ENCODE results near the gene HMG20A. TPM values are rescaled to one million over a fixed set of nuclear protein-coding genes. Genes with fewer than 3 reads are reported as not detected.

HMG20A gene
- polyA plus RNA-seq, 2 donors, result 6.5 to 7.0 TPM

DNA sequence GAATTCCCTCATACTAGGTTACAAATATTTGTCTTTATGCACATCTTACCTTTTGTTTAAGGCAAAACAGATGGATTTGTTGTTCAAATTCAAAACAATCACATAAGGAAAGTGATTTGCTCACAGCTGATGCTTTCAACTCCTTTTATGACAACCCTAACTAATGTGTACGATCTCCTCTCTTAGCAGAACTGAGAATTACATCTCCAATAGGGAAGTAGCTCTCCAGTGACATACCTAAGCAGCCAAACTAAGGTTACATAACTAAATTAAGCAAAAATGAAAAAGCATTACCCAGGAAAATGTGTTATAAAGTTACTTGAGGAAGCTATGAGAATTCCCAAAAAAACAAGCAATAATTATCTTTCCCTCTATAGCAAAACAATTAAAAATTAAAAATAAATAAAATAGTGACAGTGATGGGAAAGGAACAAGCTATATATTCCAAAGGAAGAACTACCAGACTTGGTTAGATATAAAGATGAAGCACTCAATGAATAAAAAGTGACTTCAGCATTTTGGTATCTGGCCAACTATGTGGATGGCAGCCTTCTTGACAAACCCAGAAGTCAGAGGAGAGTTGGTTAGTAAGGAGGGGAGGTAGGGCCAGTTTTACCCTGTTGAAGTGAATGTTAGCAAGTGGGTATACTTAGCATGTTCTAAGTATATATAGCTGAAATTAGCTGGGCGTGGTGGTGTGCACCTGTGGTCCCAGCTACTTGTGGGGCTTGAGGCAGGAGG is 33.2 kb upstream of the HMG20A start:
- no peaks in the 10 kb centered on the region for H3K27me3 ChIP-seq (ENCODE audit: control insufficient read depth in 1 of 2, insufficient read depth in 2 of 2, low read length in 2 of 2)
- no peaks in the 10 kb centered on the region for H3K36me3 ChIP-seq (ENCODE audit: control insufficient read depth in 2 of 2, insufficient read depth in 2 of 2, low read length in 1 of 2)
- H3K9me3 ChIP-seq (ENCODE audit: control insufficient read depth in 2 of 2, insufficient read depth in 1 of 2, low read depth in 1 of 2, low read length in 1 of 2), result no peaks in the 10 kb centered on the region
- H3K4me1 ChIP-seq (ENCODE audit: control insufficient read depth in 2 of 2, insufficient read depth in 2 of 2, low read length in 1 of 2), result no peaks in the 10 kb centered on the region
- 93% methylated on average over 2 of the region's 2 CpGs for WGBS, 2 donors
- no peak overlapping the region for H3K27ac ChIP-seq (ENCODE audit: low read depth in 2 of 2, low read length in 1 of 2)
- H3K4me3 ChIP-seq (ENCODE audit: low read depth in 1 of 2, low read length in 2 of 2), result no peak overlapping the region

DNA sequence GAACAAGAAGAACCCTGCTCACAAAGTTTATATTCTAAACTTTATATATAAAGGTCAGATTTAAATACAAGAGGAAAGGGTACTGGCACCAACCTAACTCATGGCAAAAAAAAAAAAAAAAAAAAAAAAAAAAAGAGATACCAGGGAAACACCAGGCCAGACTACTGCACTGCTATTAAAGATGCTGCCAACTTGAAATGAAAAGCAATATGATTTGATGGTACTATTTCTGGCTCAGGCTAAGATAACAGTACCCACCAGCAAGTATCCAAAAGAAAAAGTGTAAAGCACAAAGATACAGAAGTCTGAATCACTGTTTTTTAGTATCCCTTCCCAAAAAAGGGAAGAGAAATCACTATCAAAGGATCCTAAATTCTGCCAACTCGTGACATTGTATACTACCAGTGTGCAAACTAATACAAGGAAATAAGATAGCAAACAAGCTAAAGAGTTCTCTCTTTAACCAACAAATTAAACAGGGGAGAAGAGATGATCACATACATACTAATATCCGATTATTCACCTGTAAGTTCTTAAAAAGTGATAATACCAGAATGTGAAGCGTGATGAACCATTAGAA is 29.2 kb upstream of the HMG20A start:
- Histone ChIP-seq H3K4me3 (ENCODE audit: low read depth in 1 of 2, low read length in 2 of 2) (no peak overlapping the region), H3K4me1 (ENCODE audit: control insufficient read depth in 2 of 2, insufficient read depth in 2 of 2, low read length in 1 of 2) (no peaks in the 10 kb centered on the region), H3K27ac (ENCODE audit: low read depth in 2 of 2, low read length in 1 of 2) (no peak overlapping the region), H3K27me3 (ENCODE audit: control insufficient read depth in 1 of 2, insufficient read depth in 2 of 2, low read length in 2 of 2) (no peaks in the 10 kb centered on the region), H3K36me3 (ENCODE audit: control insufficient read depth in 2 of 2, insufficient read depth in 2 of 2, low read length in 1 of 2) (no peaks in the 10 kb centered on the region), H3K9me3 (ENCODE audit: control insufficient read depth in 2 of 2, insufficient read depth in 1 of 2, low read depth in 1 of 2, low read length in 1 of 2) (no peaks in the 10 kb centered on the region)
- WGBS, 2 donors, result 89 to 92% methylated on average over 3 of the region's 3 CpGs

DNA sequence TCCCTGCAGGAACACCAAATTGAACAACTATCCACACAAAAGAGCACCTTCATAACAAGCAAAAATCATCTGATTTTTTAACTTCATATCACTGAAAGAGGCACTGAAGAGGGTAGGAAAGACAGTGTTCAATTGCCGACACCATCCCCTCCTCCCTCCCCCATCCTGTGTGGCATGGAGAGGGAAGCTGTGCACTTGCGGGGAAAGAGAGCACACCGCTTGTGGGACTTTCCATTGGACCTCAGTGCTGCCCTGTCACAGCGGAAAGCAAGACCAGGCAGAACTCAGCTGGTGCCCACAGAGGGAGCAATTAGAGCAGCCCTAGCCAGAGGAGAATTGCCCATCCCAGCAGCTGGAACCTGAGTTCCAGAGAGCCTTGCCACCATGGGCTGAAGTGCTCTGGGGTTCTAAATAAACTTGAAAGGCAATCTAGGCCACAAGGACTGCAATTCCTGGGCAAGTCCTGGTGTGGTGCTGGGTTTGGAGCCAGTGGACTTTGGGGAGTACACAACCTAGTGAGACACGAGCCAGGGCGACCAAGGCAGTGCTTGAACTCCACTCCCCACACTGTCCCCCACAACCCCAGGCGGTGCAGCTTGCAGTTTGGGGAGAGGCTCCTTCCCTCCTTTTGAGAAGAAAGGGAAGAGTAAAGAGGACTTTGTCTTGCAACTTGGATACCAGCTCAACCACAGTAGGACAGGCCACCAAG is 27.8 kb upstream of the HMG20A start:
- no peak overlapping the region for H3K4me3 ChIP-seq (ENCODE audit: low read depth in 1 of 2, low read length in 2 of 2)
- 92 to 97% methylated on average over 7 of the region's 7 CpGs for WGBS, 2 donors
- H3K27me3 ChIP-seq (ENCODE audit: control insufficient read depth in 1 of 2, insufficient read depth in 2 of 2, low read length in 2 of 2), result no peaks in the 10 kb centered on the region
- H3K27ac ChIP-seq (ENCODE audit: low read depth in 2 of 2, low read length in 1 of 2), result no peak overlapping the region
- no peaks in the 10 kb centered on the region for H3K36me3 ChIP-seq (ENCODE audit: control insufficient read depth in 2 of 2, insufficient read depth in 2 of 2, low read length in 1 of 2)
- H3K4me1 ChIP-seq (ENCODE audit: control insufficient read depth in 2 of 2, insufficient read depth in 2 of 2, low read length in 1 of 2), result no peaks in the 10 kb centered on the region
- H3K9me3 ChIP-seq (ENCODE audit: control insufficient read depth in 2 of 2, insufficient read depth in 1 of 2, low read depth in 1 of 2, low read length in 1 of 2), result no peaks in the 10 kb centered on the region

DNA sequence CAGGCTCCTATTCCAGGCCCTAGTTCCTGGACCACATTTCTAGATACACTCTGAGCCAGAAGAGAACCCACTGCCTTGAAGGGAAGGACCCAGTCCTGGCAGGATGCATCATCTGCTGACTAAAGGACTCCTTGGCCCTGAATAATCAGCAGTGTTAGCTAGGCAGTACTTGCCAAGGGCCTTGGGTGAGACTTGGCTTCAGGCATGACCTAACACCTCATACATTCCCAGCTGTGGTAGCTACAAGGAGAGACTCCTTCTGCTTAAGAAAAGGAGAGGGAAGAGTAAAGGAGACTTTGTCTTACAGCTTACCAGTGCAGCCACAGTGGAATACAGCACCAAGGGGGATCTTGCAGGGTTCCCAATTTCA is 27.2 kb upstream of the HMG20A start:
- no peaks in the 10 kb centered on the region for H3K9me3 ChIP-seq (ENCODE audit: control insufficient read depth in 2 of 2, insufficient read depth in 1 of 2, low read depth in 1 of 2, low read length in 1 of 2)
- no peaks in the 10 kb centered on the region for H3K36me3 ChIP-seq (ENCODE audit: control insufficient read depth in 2 of 2, insufficient read depth in 2 of 2, low read length in 1 of 2)
- H3K27me3 ChIP-seq (ENCODE audit: control insufficient read depth in 1 of 2, insufficient read depth in 2 of 2, low read length in 2 of 2), result no peaks in the 10 kb centered on the region
- no peak overlapping the region for H3K4me3 ChIP-seq (ENCODE audit: low read depth in 1 of 2, low read length in 2 of 2)
- H3K27ac ChIP-seq (ENCODE audit: low read depth in 2 of 2, low read length in 1 of 2), result no peak overlapping the region
- no peaks in the 10 kb centered on the region for H3K4me1 ChIP-seq (ENCODE audit: control insufficient read depth in 2 of 2, insufficient read depth in 2 of 2, low read length in 1 of 2)

DNA sequence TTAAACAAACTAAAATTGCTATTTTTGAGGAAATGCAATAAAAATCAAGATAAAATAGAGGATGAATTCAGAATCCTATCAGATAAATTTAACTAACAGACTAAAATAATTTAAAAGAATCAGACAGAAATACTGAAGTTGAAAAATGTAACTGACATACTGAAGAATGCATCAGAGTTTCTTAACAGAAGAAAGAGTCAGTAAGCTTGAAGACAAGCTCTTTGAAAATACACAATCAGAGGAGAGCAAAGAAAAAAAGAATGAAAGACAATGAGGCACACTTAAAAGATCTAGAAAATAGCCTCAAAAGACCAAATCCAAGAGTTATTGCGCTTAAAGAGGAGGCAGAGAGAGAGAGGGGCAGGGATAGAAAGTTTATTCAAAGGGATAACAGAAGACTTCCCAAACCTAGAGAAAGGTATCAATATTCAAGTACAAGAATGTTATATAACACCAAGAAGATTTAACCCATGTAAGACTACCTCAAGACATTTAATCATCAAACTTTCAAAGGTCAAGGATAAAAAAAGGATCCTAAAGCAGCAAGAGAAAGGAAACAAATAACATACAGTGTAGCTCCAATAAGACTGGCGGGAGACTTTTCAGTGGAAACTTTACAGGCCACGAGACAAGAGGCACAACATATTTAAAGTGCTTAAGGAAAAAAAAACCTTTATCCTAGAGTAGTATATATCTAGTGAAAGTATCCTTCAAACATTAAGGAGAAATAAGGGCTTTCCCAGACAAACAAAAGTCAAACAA is 25.5 kb upstream of the HMG20A start:
- 97% methylated on average over 3 of the region's 3 CpGs for WGBS, 2 donors
- H3K9me3 ChIP-seq (ENCODE audit: control insufficient read depth in 2 of 2, insufficient read depth in 1 of 2, low read depth in 1 of 2, low read length in 1 of 2), result no peaks in the 10 kb centered on the region
- H3K36me3 ChIP-seq (ENCODE audit: control insufficient read depth in 2 of 2, insufficient read depth in 2 of 2, low read length in 1 of 2), result no peaks in the 10 kb centered on the region
- H3K27ac ChIP-seq (ENCODE audit: low read depth in 2 of 2, low read length in 1 of 2), result no peak overlapping the region
- no peak overlapping the region for H3K4me3 ChIP-seq (ENCODE audit: low read depth in 1 of 2, low read length in 2 of 2)
- no peaks in the 10 kb centered on the region for H3K4me1 ChIP-seq (ENCODE audit: control insufficient read depth in 2 of 2, insufficient read depth in 2 of 2, low read length in 1 of 2)
- H3K27me3 ChIP-seq (ENCODE audit: control insufficient read depth in 1 of 2, insufficient read depth in 2 of 2, low read length in 2 of 2), result no peaks in the 10 kb centered on the region

GRCh38 chr15:77396692-77397091 is 24.0 kb upstream of the HMG20A start:
- Histone ChIP-seq H3K9me3 (ENCODE audit: control insufficient read depth in 2 of 2, insufficient read depth in 1 of 2, low read depth in 1 of 2, low read length in 1 of 2) (no peaks in the 10 kb centered on the region), H3K4me3 (ENCODE audit: low read depth in 1 of 2, low read length in 2 of 2) (no peak overlapping the region), H3K36me3 (ENCODE audit: control insufficient read depth in 2 of 2, insufficient read depth in 2 of 2, low read length in 1 of 2) (no peaks in the 10 kb centered on the region), H3K4me1 (ENCODE audit: control insufficient read depth in 2 of 2, insufficient read depth in 2 of 2, low read length in 1 of 2) (no peaks in the 10 kb centered on the region), H3K27me3 (ENCODE audit: control insufficient read depth in 1 of 2, insufficient read depth in 2 of 2, low read length in 2 of 2) (no peaks in the 10 kb centered on the region), H3K27ac (ENCODE audit: low read depth in 2 of 2, low read length in 1 of 2) (no peak overlapping the region)
- 90 to 91% methylated on average over 1 of the region's 1 CpG for WGBS, 2 donors

DNA sequence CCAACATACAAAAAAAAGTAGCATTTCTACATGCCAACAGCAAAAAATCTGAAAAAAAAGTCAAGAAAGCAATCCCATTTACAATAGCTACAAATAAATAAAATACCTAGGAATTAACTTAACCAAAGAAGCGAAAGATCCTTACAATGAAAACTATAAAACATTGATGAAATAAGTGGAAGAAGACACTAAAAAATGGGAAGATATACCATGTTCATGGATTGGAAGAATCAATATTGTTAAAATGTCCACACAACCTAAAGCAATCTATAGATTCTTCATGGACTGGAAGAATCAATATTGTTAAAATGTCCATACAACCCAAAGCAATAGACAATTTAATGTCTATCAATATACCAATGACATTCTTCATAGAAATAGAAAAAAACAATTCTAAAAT is 21.8 kb upstream of the HMG20A start:
- Histone ChIP-seq H3K27ac (ENCODE audit: low read depth in 2 of 2, low read length in 1 of 2) (no peak overlapping the region), H3K36me3 (ENCODE audit: control insufficient read depth in 2 of 2, insufficient read depth in 2 of 2, low read length in 1 of 2) (no peaks in the 10 kb centered on the region), H3K4me3 (ENCODE audit: low read depth in 1 of 2, low read length in 2 of 2) (no peak overlapping the region), H3K9me3 (ENCODE audit: control insufficient read depth in 2 of 2, insufficient read depth in 1 of 2, low read depth in 1 of 2, low read length in 1 of 2) (no peaks in the 10 kb centered on the region), H3K4me1 (ENCODE audit: control insufficient read depth in 2 of 2, insufficient read depth in 2 of 2, low read length in 1 of 2) (no peaks in the 10 kb centered on the region), H3K27me3 (ENCODE audit: control insufficient read depth in 1 of 2, insufficient read depth in 2 of 2, low read length in 2 of 2) (no peaks in the 10 kb centered on the region)
- 98 to 100% methylated on average over 1 of the region's 1 CpG for WGBS, 2 donors

DNA sequence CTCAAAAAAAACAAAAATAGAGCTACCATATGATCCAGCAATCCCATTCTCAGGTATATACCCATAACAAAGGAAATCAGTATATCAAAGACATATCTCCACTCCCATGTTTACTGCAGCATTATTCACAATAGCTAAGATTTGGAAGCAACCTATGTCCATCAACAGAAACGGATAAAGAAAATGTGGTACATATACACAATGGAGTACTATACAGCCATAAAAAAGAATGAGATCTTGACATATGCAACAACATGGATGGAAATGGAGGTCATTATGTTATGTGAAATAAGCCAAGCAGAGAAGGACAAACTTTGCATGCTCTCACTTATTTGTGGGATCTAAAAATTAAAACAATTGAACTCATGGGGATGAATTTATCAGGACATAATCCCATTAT is 20.4 kb upstream of the HMG20A start:
- H3K4me3 ChIP-seq (ENCODE audit: low read depth in 1 of 2, low read length in 2 of 2), result no peak overlapping the region
- H3K9me3 ChIP-seq (ENCODE audit: control insufficient read depth in 2 of 2, insufficient read depth in 1 of 2, low read depth in 1 of 2, low read length in 1 of 2), result no peaks in the 10 kb centered on the region
- no peak overlapping the region for H3K27ac ChIP-seq (ENCODE audit: low read depth in 2 of 2, low read length in 1 of 2)
- no peaks in the 10 kb centered on the region for H3K4me1 ChIP-seq (ENCODE audit: control insufficient read depth in 2 of 2, insufficient read depth in 2 of 2, low read length in 1 of 2)
- 95 to 100% methylated on average over 1 of the region's 1 CpG for WGBS, 2 donors
- no peaks in the 10 kb centered on the region for H3K27me3 ChIP-seq (ENCODE audit: control insufficient read depth in 1 of 2, insufficient read depth in 2 of 2, low read length in 2 of 2)
- H3K36me3 ChIP-seq (ENCODE audit: control insufficient read depth in 2 of 2, insufficient read depth in 2 of 2, low read length in 1 of 2), result no peaks in the 10 kb centered on the region

DNA sequence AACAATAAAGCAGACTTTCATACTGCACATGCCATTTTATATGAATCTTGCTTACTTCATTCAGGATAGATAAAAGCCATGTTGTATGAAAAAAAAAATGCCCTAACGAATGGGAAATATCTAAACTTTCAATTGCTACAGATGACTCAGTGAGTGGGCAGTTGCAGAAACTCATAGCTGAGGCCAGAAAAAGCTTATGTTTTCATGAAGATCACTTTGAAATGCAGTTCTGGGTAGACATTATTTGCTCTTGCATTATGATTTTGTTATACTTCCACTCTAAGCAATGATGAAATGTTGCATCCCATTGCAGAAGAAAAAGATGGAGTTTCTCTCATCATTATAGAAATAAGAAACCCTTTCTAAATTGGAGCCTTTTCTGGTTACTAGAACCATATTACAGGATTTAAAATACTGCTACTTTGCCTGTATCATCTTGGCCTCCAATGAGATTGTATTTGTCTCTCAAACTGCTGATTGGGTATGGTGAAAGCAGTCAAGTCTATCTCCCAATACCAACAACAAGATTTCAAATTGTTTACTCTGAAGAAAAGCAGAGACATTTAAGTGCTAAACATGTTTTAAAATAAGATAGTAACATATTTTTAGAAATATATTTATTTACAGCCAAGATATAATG is 17.8 kb upstream of the HMG20A start:
- no peaks in the 10 kb centered on the region for H3K27me3 ChIP-seq (ENCODE audit: control insufficient read depth in 1 of 2, insufficient read depth in 2 of 2, low read length in 2 of 2)
- no peaks in the 10 kb centered on the region for H3K9me3 ChIP-seq (ENCODE audit: control insufficient read depth in 2 of 2, insufficient read depth in 1 of 2, low read depth in 1 of 2, low read length in 1 of 2)
- H3K4me3 ChIP-seq (ENCODE audit: low read depth in 1 of 2, low read length in 2 of 2), result no peak overlapping the region
- no peaks in the 10 kb centered on the region for H3K36me3 ChIP-seq (ENCODE audit: control insufficient read depth in 2 of 2, insufficient read depth in 2 of 2, low read length in 1 of 2)
- 14 to 27% methylated on average over 1 of the region's 1 CpG for WGBS, 2 donors
- H3K27ac ChIP-seq (ENCODE audit: low read depth in 2 of 2, low read length in 1 of 2), result no peak overlapping the region
- no peaks in the 10 kb centered on the region for H3K4me1 ChIP-seq (ENCODE audit: control insufficient read depth in 2 of 2, insufficient read depth in 2 of 2, low read length in 1 of 2)

Data from esophagus (tissue), 2 donors.